Tibial nerve (tissue), 4 donors: ENCODE data around the gene SOST. TPM values are rescaled to one million over a fixed set of nuclear protein-coding genes. Genes with fewer than 3 reads are reported as not detected.
"Not testable (repeated sequence)": the region's sequence is repeated elsewhere in the genome, so short reads cannot be mapped to it uniquely, and the experiment has no call there.

Experiments
- DNase-seq, 2 donors: peaks; one replicate each; pipeline ENCODE4 v3.0.0-alpha.2; 2019; ENCODE audit warnings: low spot score in 2 of 2
- H3K27ac ChIP-seq, 4 donors: fragments of 200-600 bp; sonication (generic) in 3 of 4; one replicate each; pipeline ENCODE4 v1.5.1; 2017 to 2019; ENCODE audit warnings: mild to moderate bottlenecking in 1 of 4
- H3K27me3 ChIP-seq, 2 donors: fragments of 200-600 bp; sonication (generic) in 1 of 2; one replicate each; pipeline versions ENCODE4 v1.5.1 to v1.6.0; 2017 to 2019
- H3K36me3 ChIP-seq, 3 donors: fragments of 200-600 bp; sonication (generic); one replicate each; pipeline ENCODE4 v1.5.1; 2018 to 2019
- H3K4me1 ChIP-seq, 4 donors: fragments of 200-600 bp; sonication (generic) in 3 of 4; one replicate each; pipeline ENCODE4 v1.5.1; 2017 to 2019
- H3K4me3 ChIP-seq, 4 donors: fragments of 200-600 bp; sonication (generic) in 3 of 4; one replicate each; pipeline ENCODE4 v1.5.1; 2017 to 2019; ENCODE audit warnings: mild to moderate bottlenecking in 1 of 4, moderate library complexity in 1 of 4
- H3K9me3 ChIP-seq, 4 donors: fragments of 200-600 bp; sonication (generic) in 3 of 4; one replicate each; pipeline ENCODE4 v1.5.1; 2017 to 2019
- CTCF ChIP-seq, 5 experiments: fragments of 200-600 bp in 3 of 5; fragments of 450-650 bp in 2 of 5; sonication (generic) in 3 of 5; IDR thresholded peaks; one replicate each; pipeline ENCODE4 v1.5.1; 2016 to 2019; ENCODE audit warnings: antibody characterized with exemption in 5 of 5, mild to moderate bottlenecking in 3 of 5, moderate library complexity in 2 of 5
- EP300 ChIP-seq, 2 donors: sonication (generic); formaldehyde crosslinking; IDR thresholded peaks; one replicate each; pipeline ENCODE4 v1.6.1; 2017; ENCODE audit warnings: antibody characterized with exemption in 2 of 2, mild to moderate bottlenecking in 1 of 2
- POLR2A ChIP-seq, 2 donors: fragments of 450-650 bp; IDR thresholded peaks; one replicate each; pipeline ENCODE4 v1.6.1; 2017; ENCODE audit warnings: antibody characterized with exemption in 2 of 2, mild to moderate bottlenecking in 2 of 2, moderate library complexity in 2 of 2
- WGBS, 2 donors: methylation state at CpG; one replicate each; pipeline ENCODE4 v1.1.5; 2018; 5-methylcytosine and 5-hydroxymethylcytosine counted together
- total RNA-seq, 4 donors: library from RNA; depleted of rRNA; stranded (reverse); fragments of >200 nt; gene quantifications; one replicate each; pipeline ENCODE4 v1.1.0, GENCODE V29; 2016

The SOST gene
- total RNA-seq, 4 donors from 2014 or later, result not detected

- Histone ChIP-seq H3K27me3 (no peaks in the 10 kb centered on the region), H3K4me3 (no peak overlapping the region), H3K9me3 (no peaks in the 10 kb centered on the region), H3K27ac (no peak overlapping the region), H3K36me3 (peaks cover 0 to 16% (median 0%) of the 10 kb centered on the region in 3 donors), H3K4me1 (no peaks in the 10 kb centered on the region)
- no peak for DNase-seq
- 65 to 66% methylated on average over 3 of the region's 3 CpGs for WGBS, 2 donors
- no peak for TF ChIP-seq CTCF (IDR thresholded peaks at IDR 0.05)
- TF ChIP-seq EP300 (IDR thresholded peaks at IDR 0.05), result no peak
- no peak for TF ChIP-seq POLR2A (IDR thresholded peaks at IDR 0.05)
Observed at GRCh38 chr17:43800736-43801135, 42.1 kb upstream of the SOST start.

- H3K27me3 ChIP-seq, result no peaks in the 10 kb centered on the region
- no peak for DNase-seq
- H3K4me1 ChIP-seq, result no peaks in the 10 kb centered on the region
- H3K4me3 ChIP-seq, result no peak overlapping the region
- peaks cover 0 to 5% (median 0%) of the 10 kb centered on the region in 4 donors for H3K9me3 ChIP-seq
- no peak for TF ChIP-seq CTCF (IDR thresholded peaks at IDR 0.05)
- TF ChIP-seq POLR2A (IDR thresholded peaks at IDR 0.05), result no peak
- no peak overlapping the region for H3K27ac ChIP-seq
- 68 to 79% methylated on average over 2 of the region's 2 CpGs for WGBS, 2 donors
- peaks cover 0 to 14% (median 0%) of the 10 kb centered on the region in 3 donors for H3K36me3 ChIP-seq
Observed at GRCh38 chr17:43799047-43799446, 40.5 kb upstream of the SOST start.

- WGBS, 2 donors, result 83 to 88% methylated on average over 6 to 9 of the region's 9 CpGs
Observed at GRCh38 chr17:43798024-43798423, 39.4 kb upstream of the SOST start.

GRCh38 chr17:43792668-43793067 lies 34.1 kb upstream of the SOST start:
- not testable (repeated sequence) for H3K4me1 ChIP-seq, H3K27me3 ChIP-seq, H3K27ac ChIP-seq, H3K4me3 ChIP-seq, H3K9me3 ChIP-seq, DNase-seq, H3K36me3 ChIP-seq
- 89 to 93% methylated on average over 4 of the region's 4 CpGs for WGBS, 2 donors

More at GRCh38 chr17:43798024-43798423, 39.4 kb upstream of the SOST start:
- H3K27me3 ChIP-seq, H3K4me3 ChIP-seq, DNase-seq, H3K9me3 ChIP-seq, H3K27ac ChIP-seq, H3K4me1 ChIP-seq: not testable (repeated sequence)
- peaks cover 0 to 11% (median 0%) of the 10 kb centered on the region in 3 donors for H3K36me3 ChIP-seq

GRCh38 chr17:43791589-43791988 lies 33.0 kb upstream of the SOST start:
- 9 to 11% methylated on average over 3 of the region's 3 CpGs for WGBS, 2 donors

GRCh38 chr17:43790311-43790940 lies 31.8 kb upstream of the SOST start:
- 87 to 90% methylated on average over 14 of the region's 14 CpGs for WGBS, 2 donors
- no peak overlapping the region for H3K27ac ChIP-seq
- no peak for DNase-seq
- H3K27me3 ChIP-seq, result no peaks in the 10 kb centered on the region
- H3K36me3 ChIP-seq, result no peaks in the 10 kb centered on the region
- no peaks in the 10 kb centered on the region for H3K4me1 ChIP-seq
- H3K9me3 ChIP-seq, result peaks cover 0 to 5% (median 0%) of the 10 kb centered on the region in 4 donors
- no peak overlapping the region for H3K4me3 ChIP-seq
- no peak for TF ChIP-seq EP300 (IDR thresholded peaks at IDR 0.05)
- no peak for TF ChIP-seq CTCF (IDR thresholded peaks at IDR 0.05)
- no peak for TF ChIP-seq POLR2A (IDR thresholded peaks at IDR 0.05)

More at GRCh38 chr17:43791589-43791988, 33.0 kb upstream of the SOST start:
- Histone ChIP-seq H3K36me3 (no peaks in the 10 kb centered on the region), H3K4me3 (no peak overlapping the region), H3K27ac (no peak overlapping the region), H3K27me3 (no peaks in the 10 kb centered on the region), H3K4me1 (no peaks in the 10 kb centered on the region), H3K9me3 (peaks cover 0 to 5% (median 0%) of the 10 kb centered on the region in 4 donors)
- DNase-seq, result no peak
- TF ChIP-seq CTCF (IDR thresholded peaks at IDR 0.05) (no peak), EP300 (IDR thresholded peaks at IDR 0.05) (no peak), POLR2A (IDR thresholded peaks at IDR 0.05) (no peak)
